Kidney tubule cell (primary cell): ENCODE results near the gene EPB41L5.

ENCODE experiments used
- DNase-seq: peaks from one replicate; pipeline ENCODE4 v3.0.0-alpha.2; 2018; ENCODE audit warnings: low spot score

The EPB41L5 gene

DNA sequence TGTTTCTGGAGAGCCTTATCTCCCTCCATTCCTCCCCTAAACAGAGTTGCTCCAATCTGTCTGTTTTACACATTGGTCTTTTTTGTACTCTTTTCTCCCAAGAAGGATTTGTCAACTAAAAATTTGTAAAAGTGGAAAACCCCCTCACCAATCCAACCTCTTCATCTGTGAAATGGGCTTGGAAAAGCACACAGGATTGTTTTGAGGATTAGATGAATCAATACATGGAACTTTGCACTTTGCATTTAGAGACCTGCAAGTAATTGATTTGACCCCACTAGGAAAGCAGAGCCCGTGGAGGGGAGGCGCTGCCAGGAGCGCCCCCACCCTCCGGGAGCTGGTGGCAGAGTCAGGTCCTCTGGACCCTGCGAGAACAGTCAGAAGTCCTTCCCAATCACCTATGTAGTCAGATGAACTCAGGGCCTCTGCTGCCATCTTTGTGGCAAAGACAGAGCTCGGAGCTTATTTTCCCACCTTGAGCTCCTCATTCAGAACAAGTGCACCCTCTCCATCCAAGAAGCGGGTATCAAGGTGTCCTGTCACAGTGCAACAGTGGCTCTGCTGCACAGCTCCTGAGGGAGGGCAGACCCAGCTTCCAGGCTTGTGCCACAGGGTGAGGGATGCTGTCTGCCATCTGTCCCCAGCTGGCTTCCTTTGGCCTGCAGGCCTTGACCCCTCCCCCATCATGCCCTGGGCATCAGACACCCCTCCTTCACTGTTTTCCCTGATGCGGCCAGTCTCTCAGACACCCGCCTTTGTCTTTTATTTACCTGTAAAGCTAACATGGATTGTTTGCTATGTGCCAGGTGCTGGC, 212.1 kb downstream of the EPB41L5 start:
- no peak for DNase-seq

DNA sequence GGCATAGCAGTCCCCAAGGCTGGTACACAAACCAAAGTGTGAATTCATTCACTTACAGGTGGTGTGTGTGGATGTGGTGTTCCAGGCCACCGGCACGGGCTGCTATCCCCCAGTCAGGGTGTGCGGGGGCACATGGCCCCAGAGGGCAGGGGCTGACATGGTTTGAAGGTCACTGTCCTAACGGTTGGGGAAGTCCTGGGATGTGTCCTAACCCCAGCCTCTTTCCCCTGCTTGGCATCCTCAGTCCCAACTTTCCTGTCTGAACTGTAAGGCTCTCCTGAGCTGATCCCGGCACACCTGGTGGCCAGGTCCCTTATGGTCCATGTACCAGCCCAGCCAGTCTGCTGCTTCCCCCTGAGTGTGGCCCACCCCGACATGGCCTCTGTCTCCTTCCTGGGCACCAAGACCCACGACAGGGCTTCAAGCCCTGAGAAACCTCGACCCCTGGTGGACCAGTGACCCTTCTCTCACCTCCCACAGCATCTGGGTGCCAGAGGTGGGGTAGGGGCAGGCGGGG, 212.7 kb downstream of the EPB41L5 start:
- no peak for DNase-seq

DNA sequence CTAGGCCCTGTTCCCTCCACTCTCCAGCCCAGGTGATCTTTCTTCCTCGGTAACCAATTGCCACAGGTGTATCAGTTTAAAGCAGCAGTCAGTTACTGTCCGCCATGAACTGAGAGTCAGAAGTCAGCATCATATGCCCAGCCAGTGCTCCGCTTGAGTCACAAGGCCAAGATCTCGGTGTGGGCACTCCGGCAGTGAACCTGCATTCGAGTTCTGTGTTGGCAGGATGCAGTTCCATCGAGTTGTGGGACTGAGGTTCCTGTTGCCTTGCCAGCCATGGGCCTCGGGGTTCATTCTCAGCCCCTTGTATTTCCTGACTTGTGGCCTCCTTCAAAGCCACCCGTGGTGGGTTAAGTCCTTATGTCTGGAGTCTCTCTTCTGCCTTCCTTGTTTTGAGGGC, 213.4 kb downstream of the EPB41L5 start:
- DNase-seq, result no peak

DNA sequence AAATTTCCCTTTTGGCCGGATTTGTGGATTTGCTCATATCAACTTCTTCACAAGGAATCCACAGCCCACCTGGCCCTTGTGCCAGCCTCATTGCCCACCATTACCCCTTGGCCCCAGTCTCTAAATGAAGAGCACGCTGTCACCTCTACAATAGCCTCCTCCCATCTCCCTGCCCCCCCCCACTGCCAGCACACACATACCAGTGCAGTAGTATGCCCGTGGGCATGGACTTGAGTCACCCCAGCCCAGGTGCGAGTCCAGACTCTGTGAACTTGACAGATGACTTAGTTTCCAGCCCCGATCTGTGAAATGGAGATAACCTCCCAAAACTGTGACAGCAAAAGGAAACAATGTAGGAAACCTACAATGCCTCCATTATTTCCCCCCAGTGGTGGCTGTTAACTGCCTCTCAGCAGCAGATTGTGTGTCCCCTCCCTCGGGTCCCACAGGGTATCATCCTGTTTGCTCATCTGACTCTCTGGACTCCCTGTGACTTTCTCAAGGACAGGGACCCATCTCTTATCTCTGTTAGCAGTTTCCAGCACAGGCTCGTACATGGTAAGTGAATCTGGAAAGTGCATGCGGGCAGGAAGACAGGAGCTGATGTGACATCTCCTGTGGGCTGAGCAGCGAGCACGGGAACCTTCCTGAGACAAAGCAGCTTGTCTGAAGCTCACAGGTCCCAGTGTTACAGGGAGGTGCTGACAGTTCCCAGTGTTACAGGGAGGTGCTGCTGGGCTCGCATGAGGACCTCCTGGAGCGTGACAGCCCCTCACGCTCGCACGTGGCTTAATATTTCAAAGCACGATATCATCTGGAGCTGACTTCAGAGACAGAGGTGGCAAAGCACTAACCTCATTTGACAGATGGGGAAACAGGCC, 214.5 kb downstream of the EPB41L5 start:
- no peak for DNase-seq

DNA sequence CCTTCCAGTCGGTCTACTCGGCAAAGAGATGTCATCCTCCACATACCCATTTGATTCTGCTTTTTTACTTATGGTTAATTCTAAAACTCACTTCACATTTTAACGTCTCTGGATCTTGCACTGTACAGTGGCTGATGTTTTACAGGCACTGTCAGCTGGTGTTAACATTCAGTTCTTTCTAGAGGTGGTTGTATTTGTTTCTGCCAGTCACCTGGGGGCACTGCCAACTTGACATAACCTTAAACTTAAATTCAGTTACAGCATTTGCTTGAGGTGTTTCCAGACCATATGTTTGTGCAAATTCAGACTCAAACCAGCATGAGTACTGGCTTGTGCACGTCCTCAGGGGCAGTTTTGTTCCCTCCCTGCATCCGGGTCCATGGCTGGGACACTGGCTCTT, 215.6 kb downstream of the EPB41L5 start:
- DNase-seq, result peak; percentile 34
